Fibroblast of pulmonary artery (primary cell): Measurements from ENCODE around the gene REXO1.

ENCODE experiments used
- DNase-seq: peaks from one replicate; pipeline ENCODE4 v3.0.0-alpha.2; 2010; ENCODE audit warnings: low read depth
- H3K4me3 ChIP-seq: replicated peaks from 2 replicates; pipeline ENCODE4 v1.5.1; 2011; ENCODE audit warnings: low read depth, mild to moderate bottlenecking, control low read depth, low read length, moderate library complexity
- TF ChIP-seq, protein P1 (sequence below): IDR thresholded peaks from 2 replicates; pipeline ENCODE4 v1.5.1; 2011; ENCODE audit warnings: mild to moderate bottlenecking, control low read depth, low read length, inconsistent platforms; ENCODE audit errors: missing control alignments

Gene REXO1

GRCh38 chr19:1833540-1833939, 14.7 kb downstream of the REXO1 start:
- DNase-seq, result no peak
- TF ChIP-seq, protein P1, sequence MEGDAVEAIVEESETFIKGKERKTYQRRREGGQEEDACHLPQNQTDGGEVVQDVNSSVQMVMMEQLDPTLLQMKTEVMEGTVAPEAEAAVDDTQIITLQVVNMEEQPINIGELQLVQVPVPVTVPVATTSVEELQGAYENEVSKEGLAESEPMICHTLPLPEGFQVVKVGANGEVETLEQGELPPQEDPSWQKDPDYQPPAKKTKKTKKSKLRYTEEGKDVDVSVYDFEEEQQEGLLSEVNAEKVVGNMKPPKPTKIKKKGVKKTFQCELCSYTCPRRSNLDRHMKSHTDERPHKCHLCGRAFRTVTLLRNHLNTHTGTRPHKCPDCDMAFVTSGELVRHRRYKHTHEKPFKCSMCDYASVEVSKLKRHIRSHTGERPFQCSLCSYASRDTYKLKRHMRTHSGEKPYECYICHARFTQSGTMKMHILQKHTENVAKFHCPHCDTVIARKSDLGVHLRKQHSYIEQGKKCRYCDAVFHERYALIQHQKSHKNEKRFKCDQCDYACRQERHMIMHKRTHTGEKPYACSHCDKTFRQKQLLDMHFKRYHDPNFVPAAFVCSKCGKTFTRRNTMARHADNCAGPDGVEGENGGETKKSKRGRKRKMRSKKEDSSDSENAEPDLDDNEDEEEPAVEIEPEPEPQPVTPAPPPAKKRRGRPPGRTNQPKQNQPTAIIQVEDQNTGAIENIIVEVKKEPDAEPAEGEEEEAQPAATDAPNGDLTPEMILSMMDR, result no peak
- H3K4me3 ChIP-seq, result no peak overlapping the region

GRCh38 chr19:1832046-1832663, 16.1 kb downstream of the REXO1 start:
- DNase-seq, result no peak
- TF ChIP-seq, protein P1, result no peak
- H3K4me3 ChIP-seq, result no peak overlapping the region

GRCh38 chr19:1830978-1831377, 17.3 kb downstream of the REXO1 start:
- no peak for DNase-seq
- no peak overlapping the region for H3K4me3 ChIP-seq
- TF ChIP-seq, protein P1, result no peak

GRCh38 chr19:1830568-1830967, 17.7 kb downstream of the REXO1 start:
- no peak for DNase-seq
- TF ChIP-seq, protein P1, result no peak
- no peak overlapping the region for H3K4me3 ChIP-seq

- TF ChIP-seq, protein P1, result no peak
- DNase-seq, result no peak
- no peak overlapping the region for H3K4me3 ChIP-seq
Measured at GRCh38 chr19:1829958-1830357, 18.3 kb downstream of the REXO1 start.

DNA sequence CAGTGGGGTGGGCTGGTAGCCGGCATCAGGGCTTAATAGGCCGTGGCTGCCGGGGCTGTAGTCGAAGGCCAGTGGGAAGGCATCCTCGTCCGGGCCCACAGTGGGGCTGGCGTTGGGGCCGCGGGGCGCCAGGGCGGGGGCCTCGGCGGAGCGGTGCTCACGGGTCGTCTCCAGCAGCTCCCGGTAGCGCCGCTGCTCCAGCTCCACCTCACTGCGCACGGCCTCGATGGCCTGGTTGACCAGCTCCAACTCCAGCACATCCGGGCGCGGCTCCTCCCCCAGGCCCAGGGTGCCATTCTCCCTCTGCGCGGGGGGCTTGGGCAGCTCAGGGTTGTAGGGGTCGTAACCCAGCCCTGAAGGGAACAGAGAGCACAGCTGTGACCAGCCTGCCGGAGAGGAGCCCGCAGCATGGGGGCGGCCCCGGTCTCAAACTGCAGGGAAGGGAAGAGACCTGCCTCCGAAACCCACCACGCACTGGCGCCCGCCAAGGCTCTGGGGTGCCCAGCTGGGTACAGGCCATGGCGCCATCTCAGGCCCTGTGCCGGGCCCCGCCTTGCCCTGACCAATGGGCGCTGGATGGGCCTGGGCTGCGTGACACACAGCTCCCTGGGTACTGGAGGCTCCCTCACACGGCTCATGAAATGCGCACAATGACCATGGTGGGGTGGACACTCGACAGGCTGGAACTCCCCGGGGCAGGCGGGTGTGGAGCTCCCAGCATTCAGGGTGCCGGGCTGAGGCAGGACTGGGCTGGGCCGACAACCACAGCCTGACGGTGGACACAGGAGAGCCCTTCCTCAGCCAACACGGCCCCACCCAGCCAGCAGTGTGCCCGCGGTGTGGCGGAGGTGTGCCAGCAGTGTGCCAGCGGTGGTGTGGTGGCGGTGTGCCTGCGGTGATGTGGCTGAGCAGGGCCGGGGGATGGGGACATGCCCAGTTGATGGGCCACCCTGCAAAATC, 19.7 kb downstream of the REXO1 start:
- DNase-seq, result no peak
- no peak overlapping the region for H3K4me3 ChIP-seq
- TF ChIP-seq, protein P1, result no peak
